IMR-90 (cell line): ENCODE measurements around the gene HYDIN. TPM values are rescaled to one million over a fixed set of nuclear protein-coding genes. Genes with fewer than 3 reads are reported as not detected.

Experiments
- ATAC-seq: fragments of 200-7000 bp; cut with Tn5 transposase; 2 replicates; pipeline ENCODE4 v1.9.1; 2020; ENCODE audit warnings: low read depth, mild to moderate bottlenecking, moderate library complexity
- BruUV-seq: library from RNA; stranded (reverse); fragments of 400-500 nt; replicated peaks from 2 replicates; lab custom pipeline; 2021; lab: Mats Ljungman, UMichigan
- CTCF ChIA-PET: fragments of 300-600 bp; formaldehyde crosslinking; extraction: SDS; loops from one replicate; lab custom pipeline; 2021; ENCODE audit warnings: antibody characterized with exemption; lab: Yijun Ruan, JAX
- POLR2A ChIA-PET: fragments of 300-600 bp; sonication (Branson Sonifier 250); formaldehyde crosslinking; loops from one replicate; lab custom pipeline; 2022; ENCODE audit warnings: antibody characterized with exemption; ENCODE audit not compliant: unreplicated experiment; lab: Charles Lee
- DNase-seq: peaks from one replicate; pipeline ENCODE4 v3.0.0; 2013
- H2AFZ ChIP-seq: replicated peaks from 2 replicates; pipeline ENCODE3; 2013; ENCODE audit warnings: low read length, mild to moderate bottlenecking; ENCODE audit not compliant: poor library complexity
- H2AK5ac ChIP-seq: 2 replicates; pipeline ENCODE4 v1.6.1; 2013; ENCODE audit warnings: low read depth, low read length, inconsistent platforms
- H2AK9ac ChIP-seq: replicated peaks from 2 replicates; pipeline ENCODE3; 2013; ENCODE audit warnings: mild to moderate bottlenecking, low read depth, low read length, moderate library complexity; ENCODE audit not compliant: poor library complexity
- H2BK120ac ChIP-seq: 2 replicates; pipeline ENCODE4 v1.6.1; 2013; ENCODE audit warnings: low read depth, low read length, inconsistent platforms
- H2BK15ac ChIP-seq: 3 replicates; pipeline ENCODE4 v1.6.1; 2013; ENCODE audit warnings: low read depth, low read length, inconsistent platforms
- H2BK20ac ChIP-seq: 2 replicates; pipeline ENCODE4 v1.6.1; 2013; ENCODE audit warnings: low read depth, mild to moderate bottlenecking, inconsistent platforms, low read length, moderate library complexity
- H2BK5ac ChIP-seq: 2 replicates; pipeline ENCODE4 v1.6.1; 2013; ENCODE audit warnings: mild to moderate bottlenecking, low read depth, low read length, inconsistent platforms; ENCODE audit not compliant: poor library complexity, severe bottlenecking
- H3K14ac ChIP-seq: replicated peaks from 2 replicates; pipeline ENCODE4 v1.6.1; 2013; ENCODE audit warnings: low read depth, low read length, inconsistent platforms
- H3K18ac ChIP-seq: 2 replicates; pipeline ENCODE4 v1.6.1; 2013; ENCODE audit warnings: low read depth, low read length, control low read depth
- H3K23ac ChIP-seq: 2 replicates; pipeline ENCODE4 v1.6.1; 2013; ENCODE audit warnings: low read depth, low read length, inconsistent platforms
- H3K27ac ChIP-seq: 2 replicates; pipeline ENCODE4 v1.5.1; 2013; ENCODE audit warnings: mild to moderate bottlenecking, control low read depth, low read length; ENCODE audit not compliant: insufficient read depth
- H3K27me3 ChIP-seq: 2 replicates; pipeline ENCODE4 v1.6.1; 2013; ENCODE audit warnings: low read length; ENCODE audit not compliant: control insufficient read depth, insufficient read depth
- H3K36me3 ChIP-seq: 2 replicates; pipeline ENCODE4 v1.6.1; 2013; ENCODE audit warnings: low read length, mixed read lengths; ENCODE audit not compliant: control insufficient read depth, insufficient read depth
- H3K4ac ChIP-seq: 2 replicates; pipeline ENCODE4 v1.6.1; 2013; ENCODE audit warnings: low read depth, low read length, inconsistent platforms
- H3K4me1 ChIP-seq: 2 replicates; pipeline ENCODE4 v1.6.1; 2013; ENCODE audit warnings: low read length, mixed read lengths; ENCODE audit not compliant: control insufficient read depth, insufficient read depth
- H3K4me2 ChIP-seq: 2 replicates; pipeline ENCODE4 v1.6.1; 2013; ENCODE audit warnings: low read depth, mild to moderate bottlenecking, control low read depth, low read length, moderate library complexity
- H3K4me3 ChIP-seq: 2 replicates; pipeline ENCODE4 v1.5.1; 2013; ENCODE audit warnings: low read depth, mild to moderate bottlenecking, control low read depth, low read length, moderate library complexity; ENCODE audit not compliant: insufficient read depth
- H3K56ac ChIP-seq: 2 replicates; pipeline ENCODE4 v1.6.1; 2013; ENCODE audit warnings: low read length, inconsistent platforms; ENCODE audit not compliant: insufficient read depth; ENCODE audit errors: extremely low read depth
- H3K79me1 ChIP-seq, 2 experiments: 2 replicates each; pipeline ENCODE4 v1.6.1; 2013; ENCODE audit warnings: low read length in 2 of 2, inconsistent platforms in 1 of 2, low read depth in 1 of 2
- H3K9ac ChIP-seq: 2 replicates; pipeline ENCODE4 v1.6.1; 2013; ENCODE audit warnings: low read depth, low read length, control low read depth
- H3K9me1 ChIP-seq: 2 replicates; pipeline ENCODE4 v1.6.1; 2013; ENCODE audit warnings: low read length, inconsistent platforms; ENCODE audit not compliant: insufficient read depth
- H3K9me3 ChIP-seq: 2 replicates; pipeline ENCODE4 v1.6.1; 2013; ENCODE audit warnings: low read length; ENCODE audit not compliant: control insufficient read depth, insufficient read depth
- H4K20me1 ChIP-seq: 2 replicates; pipeline ENCODE4 v1.6.1; 2013; ENCODE audit warnings: low read length, inconsistent platforms; ENCODE audit not compliant: insufficient read depth
- H4K5ac ChIP-seq: 2 replicates; pipeline ENCODE4 v1.6.1; 2013; ENCODE audit warnings: mild to moderate bottlenecking, low read depth, low read length, control low read depth
- H4K8ac ChIP-seq, 2 experiments: 2 replicates each; pipeline ENCODE4 v1.6.1; 2013; ENCODE audit warnings: low read depth in 2 of 2, low read length in 2 of 2, control low read depth in 1 of 2, inconsistent platforms in 1 of 2
- H4K91ac ChIP-seq: 2 replicates; pipeline ENCODE4 v1.6.1; 2013; ENCODE audit warnings: low read depth, low read length, inconsistent platforms; ENCODE audit not compliant: insufficient read depth
- CHD1 ChIP-seq: IDR thresholded peaks from 2 replicates; pipeline ENCODE4 v1.6.1; 2012; ENCODE audit warnings: low read depth, low read length, improper control_type of control experiment
- FOS ChIP-seq: fragments of 150-350 bp; IDR thresholded peaks from 2 replicates; pipeline ENCODE4 v1.6.1; 2016; ENCODE audit warnings: low read depth, low read length
- MXI1 ChIP-seq: IDR thresholded peaks from 2 replicates; pipeline ENCODE4 v1.6.1; 2012; ENCODE audit warnings: low read depth, mild to moderate bottlenecking, low read length, moderate library complexity, borderline replicate concordance
- NFE2L2 ChIP-seq: fragments of 150-350 bp; IDR thresholded peaks from 2 replicates; pipeline ENCODE4 v1.6.1; 2016; ENCODE audit warnings: low read depth, mild to moderate bottlenecking, low read length
- RCOR1 ChIP-seq: IDR thresholded peaks from 2 replicates; pipeline ENCODE4 v1.6.1; 2012; ENCODE audit warnings: mild to moderate bottlenecking, low read length, improper control_type of control experiment; ENCODE audit not compliant: insufficient replicate concordance
- WGBS, 2 experiments: methylation state at CpG; one replicate each; pipeline versions ENCODE4 v1.1.5 to v1.1.7; 2013; ENCODE audit warnings: missing lambda C conversion rate in 2 of 2; ENCODE audit not compliant: insufficient read length in 1 of 2; ENCODE audit errors: extremely low coverage in 2 of 2; 5-methylcytosine and 5-hydroxymethylcytosine counted together
- dilution Hi-C: fragments of 300-500 bp; cut with HindIII; formaldehyde crosslinking; loops from one replicate; pipeline ENCODE4 v1.14.3; 2018; ENCODE audit warnings: low sequenced_read_pairs; ENCODE audit not compliant: unreplicated experiment
- in situ Hi-C: fragments of 300-500 bp; cut with MboI; formaldehyde crosslinking; loops from 3 replicates; pipeline ENCODE4 v1.14.3; 2019; ENCODE audit warnings: low sequenced_read_pairs, inconsistent platforms, mixed read lengths
- intact Hi-C: fragments of 100-400 bp; cut with micrococcal nuclease; formaldehyde crosslinking; loops from 2 replicates; pipeline ENCODE4 v1.10.0; 2022
- polyA plus RNA-seq, 3 experiments: library from polyadenylated mRNA; depleted of rRNA; stranded (reverse); fragments of >200 nt; gene quantifications; 2 replicates each; pipeline ENCODE4 v1.2.3, GENCODE V29; 2012; ENCODE audit warnings: low replicate concordance in 1 of 3
- total RNA-seq: library from RNA; depleted of rRNA; stranded (reverse); fragments of >200 nt; gene quantifications from 2 replicates; pipeline ENCODE4 v1.2.3, GENCODE V29; 2012

Gene HYDIN
- total and polyA plus RNA-seq, 2 of the 4 experiments (the other 2 are of a cell fraction): 0.18 to 0.27 TPM

DNA sequence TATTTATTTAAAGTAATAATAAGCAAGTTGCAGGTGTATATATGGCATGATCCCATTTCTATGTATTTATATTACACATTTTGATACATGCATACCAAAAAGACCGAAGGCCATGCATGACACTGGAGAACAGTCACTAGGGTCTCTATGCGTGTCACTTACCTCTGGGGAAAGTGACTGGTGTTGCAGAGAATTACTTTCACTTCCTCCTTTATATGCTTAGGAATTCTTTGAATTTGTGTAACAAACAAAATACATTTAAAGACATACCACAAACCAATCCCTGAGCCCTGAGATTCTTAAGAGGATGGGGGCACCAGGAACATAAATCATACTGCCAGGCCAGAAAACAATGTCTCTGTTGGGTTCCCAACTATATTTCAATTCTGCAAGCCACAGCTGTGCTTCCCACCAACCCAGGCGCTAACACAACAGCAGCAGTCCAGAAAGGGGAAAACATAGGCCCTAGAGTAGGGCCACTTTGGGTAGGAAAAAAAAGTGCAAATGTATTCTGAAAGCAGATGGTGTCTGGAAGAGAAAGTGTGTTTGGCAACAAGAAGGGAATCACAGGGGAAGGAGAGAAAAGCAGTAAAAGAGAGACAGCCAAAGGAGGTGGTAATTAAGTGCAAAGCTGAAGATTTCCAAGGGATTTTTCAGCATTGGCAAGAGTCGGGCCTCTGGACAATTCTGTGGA lies 24.5 kb upstream of the HYDIN start:
- Histone ChIP-seq H3K36me3 (no peaks in the 10 kb centered on the region), H3K4me2 (no peak overlapping the region), H3K27me3 (no peaks in the 10 kb centered on the region), H2AK5ac (no peak overlapping the region), H2BK20ac (no peak overlapping the region), H4K20me1 (no peaks in the 10 kb centered on the region), H4K8ac (no peak overlapping the region), H2BK5ac (no peak overlapping the region), H2AFZ (no peak overlapping the region), H3K79me1 (no peaks in the 10 kb centered on the region), H2BK15ac (no peak overlapping the region), H3K4me1 (no peaks in the 10 kb centered on the region), H3K23ac (no peak overlapping the region), H3K9ac (no peak overlapping the region), H3K4ac (no peak overlapping the region), H3K9me1 (no peaks in the 10 kb centered on the region), H3K9me3 (no peaks in the 10 kb centered on the region), H3K56ac (no peak overlapping the region), H3K14ac (no peak overlapping the region), H2AK9ac (no peak overlapping the region), H3K4me3 (no peak overlapping the region), H2BK120ac (no peak overlapping the region), H4K5ac (no peak overlapping the region), H4K91ac (no peak overlapping the region), H3K27ac (no peak overlapping the region), H3K18ac (no peak overlapping the region)
- DNase-seq: no peak
- BruUV-seq: no TSS peak
- no peak for ATAC-seq
- ChIA-PET POLR2A (no interaction called here), CTCF (no interaction called here)
- in situ Hi-C loops: no loop called here
- WGBS, 2 experiments: no CpG with 5 or more reads among the region's 4 CpGs
- TF ChIP-seq RCOR1 (no peak), FOS (no peak), NFE2L2 (no peak), MXI1 (no peak), CHD1 (no peak)
- intact Hi-C loops: no loop called here
- dilution Hi-C loops: no loop called here
